Neural progenitor cell (in vitro differentiated cells): ENCODE measurements around the gene PRDM11. TPM values are rescaled to one million over a fixed set of nuclear protein-coding genes. Genes with fewer than 3 reads are reported as not detected.

Experiments used
- DNase-seq: peaks from one replicate; pipeline ENCODE4 v3.0.0-alpha.2; 2016; ENCODE audit warnings: low spot score
- H2AFZ ChIP-seq: fragments of 200-600 bp; sonication (generic); replicated peaks from 2 replicates; pipeline ENCODE4 v1.6.1; 2016; ENCODE audit warnings: antibody characterized with exemption
- H3F3A ChIP-seq: fragments of 200-600 bp; sonication (generic); 2 replicates; pipeline ENCODE4 v1.6.1; 2016; ENCODE audit warnings: antibody characterized with exemption, low read depth
- H3K27ac ChIP-seq: fragments of 200-600 bp; sonication (generic); 2 replicates; pipeline ENCODE4 v1.5.1; 2016; ENCODE audit warnings: mild to moderate bottlenecking
- H3K27me3 ChIP-seq: fragments of 200-600 bp; sonication (generic); 2 replicates; pipeline ENCODE4 v1.6.1; 2016; ENCODE audit warnings: mild to moderate bottlenecking, moderate library complexity
- H3K36me3 ChIP-seq: fragments of 200-600 bp; sonication (generic); 2 replicates; pipeline ENCODE4 v1.5.1; 2016
- H3K4me1 ChIP-seq: fragments of 200-600 bp; sonication (generic); 2 replicates; pipeline ENCODE4 v1.6.1; 2016; ENCODE audit warnings: mixed run types
- H3K4me2 ChIP-seq: fragments of 200-600 bp; sonication (generic); 2 replicates; pipeline ENCODE4 v1.6.1; 2016
- H3K4me3 ChIP-seq: fragments of 200-600 bp; sonication (generic); 2 replicates; pipeline ENCODE4 v1.5.1; 2016
- H3K79me2 ChIP-seq: fragments of 200-600 bp; sonication (generic); 2 replicates; pipeline ENCODE4 v1.6.1; 2016; ENCODE audit warnings: low read depth
- H3K9ac ChIP-seq: fragments of 200-600 bp; sonication (generic); 2 replicates; pipeline ENCODE4 v1.6.1; 2016
- H3K9me3 ChIP-seq: fragments of 200-600 bp; sonication (generic); 2 replicates; pipeline ENCODE4 v1.5.1; 2016; ENCODE audit warnings: low read depth
- H4K20me1 ChIP-seq: fragments of 200-600 bp; sonication (generic); 2 replicates; pipeline ENCODE4 v1.6.1; 2016; ENCODE audit warnings: low read depth
- H3K27ac Mint-ChIP-seq: 3 replicates; pipeline ENCODE4 v1.8.0; 2021; ENCODE audit warnings: mixed read lengths
- H3K27me3 Mint-ChIP-seq: 2 replicates; pipeline ENCODE4 v1.8.0; 2022; ENCODE audit warnings: low read depth, mild to moderate bottlenecking, inconsistent platforms, moderate library complexity, mixed read lengths; ENCODE audit not compliant: insufficient read depth
- H3K36me3 Mint-ChIP-seq: 3 replicates; pipeline ENCODE4 v1.8.0; 2021; ENCODE audit warnings: mixed read lengths
- H3K4me1 Mint-ChIP-seq: 3 replicates; pipeline ENCODE4 v1.8.0; 2021; ENCODE audit warnings: mixed read lengths
- H3K4me3 Mint-ChIP-seq: 3 replicates; pipeline ENCODE4 v1.8.0; 2021; ENCODE audit warnings: mild to moderate bottlenecking, moderate library complexity, mixed read lengths
- H3K9me3 Mint-ChIP-seq: 3 replicates; pipeline ENCODE4 v1.8.0; 2020; ENCODE audit warnings: mixed read lengths
- EZH2 ChIP-seq: fragments of 200-600 bp; sonication (generic); IDR thresholded peaks from 2 replicates; pipeline ENCODE4 v1.6.1; 2017; ENCODE audit warnings: antibody characterized with exemption, mild to moderate bottlenecking, moderate library complexity
- EZH2phosphoT487 ChIP-seq: fragments of 200-600 bp; sonication (generic); IDR thresholded peaks from 2 replicates; pipeline ENCODE4 v1.6.1; 2017; ENCODE audit warnings: antibody characterized with exemption
- total RNA-seq: library from RNA; depleted of rRNA; stranded (reverse); fragments of >200 nt; gene quantifications from 2 replicates; pipeline ENCODE4 v1.2.3, GENCODE V29; 2015; ENCODE audit warnings: low replicate concordance
- TF ChIP-seq, protein P1 (sequence below): fragments of 200-600 bp; sonication (generic); IDR thresholded peaks from 2 replicates; pipeline ENCODE4 v1.5.1; 2017; ENCODE audit warnings: antibody characterized with exemption, mild to moderate bottlenecking

Gene PRDM11
- total RNA-seq, 1 donor from 2014 or later, result 1.8 TPM

DNA sequence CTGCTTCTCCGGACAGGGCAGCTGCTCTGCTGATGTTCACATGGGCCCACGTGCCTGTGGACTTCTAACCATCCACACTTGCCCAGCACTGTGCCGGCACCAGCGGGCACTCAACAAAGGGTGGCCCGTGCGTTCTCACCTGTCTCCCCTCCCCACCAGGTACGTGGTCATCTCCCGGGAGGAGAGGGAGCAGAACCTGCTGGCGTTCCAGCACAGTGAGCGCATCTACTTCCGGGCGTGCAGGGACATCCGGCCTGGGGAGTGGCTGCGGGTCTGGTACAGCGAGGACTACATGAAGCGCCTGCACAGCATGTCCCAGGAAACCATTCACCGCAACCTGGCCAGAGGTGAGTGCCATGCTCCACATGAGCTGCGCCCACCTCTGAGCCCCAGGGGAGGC is 73.0 kb downstream of the PRDM11 start:
- Histone ChIP-seq H3K36me3 (no peaks in the 10 kb centered on the region), H4K20me1 (no peaks in the 10 kb centered on the region), H3K4me3 (no peak overlapping the region), H3K27me3 (no peaks in the 10 kb centered on the region), H3K4me1 (no peaks in the 10 kb centered on the region), H3F3A (no peaks in the 10 kb centered on the region), H3K9me3 (no peaks in the 10 kb centered on the region), H3K79me2 (no peaks in the 10 kb centered on the region), H3K4me2 (no peak overlapping the region), H3K27ac (no peak overlapping the region), H2AFZ (no peak overlapping the region), H3K9ac (no peak overlapping the region)
- no peak overlapping the region for H3K27ac Mint-ChIP-seq
- TF ChIP-seq EZH2phosphoT487 (no peak), EZH2 (no peak)
- TF ChIP-seq, protein P1, sequence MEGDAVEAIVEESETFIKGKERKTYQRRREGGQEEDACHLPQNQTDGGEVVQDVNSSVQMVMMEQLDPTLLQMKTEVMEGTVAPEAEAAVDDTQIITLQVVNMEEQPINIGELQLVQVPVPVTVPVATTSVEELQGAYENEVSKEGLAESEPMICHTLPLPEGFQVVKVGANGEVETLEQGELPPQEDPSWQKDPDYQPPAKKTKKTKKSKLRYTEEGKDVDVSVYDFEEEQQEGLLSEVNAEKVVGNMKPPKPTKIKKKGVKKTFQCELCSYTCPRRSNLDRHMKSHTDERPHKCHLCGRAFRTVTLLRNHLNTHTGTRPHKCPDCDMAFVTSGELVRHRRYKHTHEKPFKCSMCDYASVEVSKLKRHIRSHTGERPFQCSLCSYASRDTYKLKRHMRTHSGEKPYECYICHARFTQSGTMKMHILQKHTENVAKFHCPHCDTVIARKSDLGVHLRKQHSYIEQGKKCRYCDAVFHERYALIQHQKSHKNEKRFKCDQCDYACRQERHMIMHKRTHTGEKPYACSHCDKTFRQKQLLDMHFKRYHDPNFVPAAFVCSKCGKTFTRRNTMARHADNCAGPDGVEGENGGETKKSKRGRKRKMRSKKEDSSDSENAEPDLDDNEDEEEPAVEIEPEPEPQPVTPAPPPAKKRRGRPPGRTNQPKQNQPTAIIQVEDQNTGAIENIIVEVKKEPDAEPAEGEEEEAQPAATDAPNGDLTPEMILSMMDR, result no peak
- H3K36me3 Mint-ChIP-seq, result peaks cover 10% of the 10 kb centered on the region
- no peak for DNase-seq
- H3K27me3 Mint-ChIP-seq, result peaks cover 2% of the 10 kb centered on the region
- H3K9me3 Mint-ChIP-seq, result no peaks in the 10 kb centered on the region
- H3K4me1 Mint-ChIP-seq, result no peaks in the 10 kb centered on the region
- no peak overlapping the region for H3K4me3 Mint-ChIP-seq

DNA sequence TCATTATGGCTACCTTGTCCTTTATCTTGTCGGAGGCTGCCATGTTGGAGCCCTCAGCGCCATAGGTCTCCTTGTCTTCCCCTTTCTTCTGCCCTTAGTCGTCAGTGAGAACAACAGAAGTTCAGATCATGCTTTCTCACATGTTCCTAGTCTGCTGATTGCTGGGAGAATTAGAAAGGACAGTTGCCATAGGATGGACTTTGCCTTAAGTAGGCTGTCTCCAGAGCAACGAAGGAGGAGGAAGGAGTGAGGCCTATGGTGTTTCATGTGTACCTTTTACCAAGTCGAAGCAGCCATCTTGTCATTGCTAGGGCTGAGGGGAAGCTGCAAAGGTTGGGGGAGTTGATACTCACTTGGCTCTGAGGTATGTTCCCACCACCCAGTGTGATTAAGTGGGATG is 77.1 kb downstream of the PRDM11 start:
- H3K79me2 ChIP-seq, result no peaks in the 10 kb centered on the region
- no peak overlapping the region for H3K4me3 Mint-ChIP-seq
- TF ChIP-seq EZH2 (no peak), EZH2phosphoT487 (no peak)
- TF ChIP-seq, protein P1, result no peak
- no peaks in the 10 kb centered on the region for H3K4me1 ChIP-seq
- no peaks in the 10 kb centered on the region for H3F3A ChIP-seq
- H3K27ac Mint-ChIP-seq, result no peak overlapping the region
- no peaks in the 10 kb centered on the region for H3K36me3 ChIP-seq
- H3K9ac ChIP-seq, result no peak overlapping the region
- DNase-seq, result no peak
- no peaks in the 10 kb centered on the region for H3K9me3 Mint-ChIP-seq
- no peaks in the 10 kb centered on the region for H4K20me1 ChIP-seq
- H3K4me2 ChIP-seq, result no peak overlapping the region
- H3K4me3 ChIP-seq, result no peak overlapping the region
- H3K27ac ChIP-seq, result no peak overlapping the region
- H3K27me3 ChIP-seq, result no peaks in the 10 kb centered on the region
- H3K4me1 Mint-ChIP-seq, result no peaks in the 10 kb centered on the region
- H3K36me3 Mint-ChIP-seq, result peaks cover 29% of the 10 kb centered on the region
- H2AFZ ChIP-seq, result no peak overlapping the region
- H3K27me3 Mint-ChIP-seq, result peaks cover 2% of the 10 kb centered on the region
- H3K9me3 ChIP-seq, result no peaks in the 10 kb centered on the region

DNA sequence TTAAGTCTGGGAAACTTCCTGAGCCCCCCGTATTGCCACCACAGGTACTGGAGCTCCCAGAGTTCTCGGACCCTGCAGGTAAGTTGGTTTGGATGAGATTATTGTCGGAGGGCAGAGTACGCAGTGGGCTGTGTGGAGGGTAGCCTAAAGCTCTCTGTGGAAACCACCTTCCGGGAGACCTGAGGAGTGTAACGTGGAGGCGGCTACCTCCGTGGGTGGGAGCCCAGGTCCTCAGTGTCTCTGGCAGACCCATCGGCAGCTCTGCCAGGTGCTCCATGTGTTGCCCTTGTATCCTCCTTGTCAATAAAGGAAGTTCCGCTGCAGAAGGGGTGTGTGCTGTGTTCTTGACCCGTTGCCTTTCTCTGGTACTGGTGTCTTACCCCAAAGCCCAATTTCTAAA is 78.3 kb downstream of the PRDM11 start:
- Histone ChIP-seq H3K9me3 (no peaks in the 10 kb centered on the region), H3K79me2 (no peaks in the 10 kb centered on the region), H3K27me3 (no peaks in the 10 kb centered on the region), H3K4me3 (no peak overlapping the region), H4K20me1 (no peaks in the 10 kb centered on the region), H3K4me2 (no peak overlapping the region), H3K27ac (no peak overlapping the region), H2AFZ (no peak overlapping the region), H3F3A (no peaks in the 10 kb centered on the region), H3K4me1 (no peaks in the 10 kb centered on the region), H3K36me3 (no peaks in the 10 kb centered on the region), H3K9ac (no peak overlapping the region)
- no peak overlapping the region for H3K4me3 Mint-ChIP-seq
- H3K36me3 Mint-ChIP-seq, result peaks cover 29% of the 10 kb centered on the region
- TF ChIP-seq, protein P1, result no peak
- TF ChIP-seq EZH2, result no peak
- no peak for TF ChIP-seq EZH2phosphoT487
- peaks cover 2% of the 10 kb centered on the region for H3K27me3 Mint-ChIP-seq
- no peaks in the 10 kb centered on the region for H3K4me1 Mint-ChIP-seq
- H3K27ac Mint-ChIP-seq, result no peak overlapping the region
- H3K9me3 Mint-ChIP-seq, result no peaks in the 10 kb centered on the region
- no peak for DNase-seq
